ENCODE results near the gene MLLT3.

Gene MLLT3

GRCh38 chr9:20447291-20447690 lies 175.0 kb downstream of the MLLT3 start:
- ChIA-PET CTCF (interaction anchor here (1.3 to 1.9 kb wide), 3 partner anchors 14 to 149 kb away, joined by 3 to 7 read pairs (median 4); no protein-coding TSS in a partner anchor), POLR2A (no interaction called here)
- no peak for TF ChIP-seq CTCF (IDR thresholded peaks at IDR 0.05; ENCODE audit: control extremely low read depth, extremely low read depth, low read depth, missing control alignments)
- DNase-seq (ENCODE audit: extremely low spot score), result no peak

DNA sequence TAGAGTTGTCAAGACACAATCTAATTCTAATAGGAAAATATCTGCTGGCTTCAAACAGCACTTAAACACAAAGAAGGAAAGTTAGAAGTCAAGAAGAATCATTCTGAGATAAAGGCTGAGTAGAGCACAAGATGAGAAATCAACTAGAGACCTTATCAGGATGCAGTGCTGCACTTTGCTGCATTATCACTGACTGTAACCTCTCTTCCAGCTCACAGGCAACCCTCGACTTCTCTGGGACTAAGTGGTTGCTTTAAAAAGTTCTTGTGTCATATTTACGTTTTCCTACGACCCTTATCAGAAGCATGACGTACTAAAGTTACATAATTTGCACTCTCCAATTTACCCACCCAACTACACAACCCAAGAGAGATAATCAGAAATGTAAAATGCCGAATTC lies 176.1 kb downstream of the MLLT3 start:
- TF ChIP-seq CTCF (IDR thresholded peaks at IDR 0.05; ENCODE audit: control extremely low read depth, extremely low read depth, low read depth, missing control alignments), result no peak
- CTCF ChIA-PET, result no interaction called here
- no peak for DNase-seq (ENCODE audit: extremely low spot score)
- POLR2A ChIA-PET, result no interaction called here

- ChIA-PET CTCF (no interaction called here), POLR2A (no interaction called here)
- no peak for DNase-seq (ENCODE audit: extremely low spot score)
- no peak for TF ChIP-seq CTCF (IDR thresholded peaks at IDR 0.05; ENCODE audit: control extremely low read depth, extremely low read depth, low read depth, missing control alignments)
Measured at GRCh38 chr9:20442461-20443319, 179.6 kb downstream of the MLLT3 start.

GRCh38 chr9:20441711-20442423 lies 180.4 kb downstream of the MLLT3 start:
- no peak for TF ChIP-seq CTCF (IDR thresholded peaks at IDR 0.05; ENCODE audit: control extremely low read depth, extremely low read depth, low read depth, missing control alignments)
- CTCF ChIA-PET, result interaction anchor here (1.4 kb wide), 1 partner anchor 10 kb away, joined by 4 read pairs; no protein-coding TSS in a partner anchor
- POLR2A ChIA-PET, result no interaction called here
- no peak for DNase-seq (ENCODE audit: extremely low spot score)

GRCh38 chr9:20441166-20441565 lies 181.1 kb downstream of the MLLT3 start:
- POLR2A ChIA-PET, result no interaction called here
- CTCF ChIA-PET, result interaction anchor here (1.4 kb wide), 1 partner anchor 9 kb away, joined by 4 read pairs; no protein-coding TSS in a partner anchor

More at GRCh38 chr9:20441166-20441565, 181.1 kb downstream of the MLLT3 start:
- TF ChIP-seq CTCF (IDR thresholded peaks at IDR 0.05; ENCODE audit: control extremely low read depth, extremely low read depth, low read depth, missing control alignments), result no peak
- no peak for DNase-seq (ENCODE audit: extremely low spot score)
